Endodermal cell (in vitro differentiated cells): ENCODE results near the gene CEP20. TPM values are rescaled to one million over a fixed set of nuclear protein-coding genes. Genes with fewer than 3 reads are reported as not detected.
"Not testable (repeated sequence)": the region's sequence is repeated elsewhere in the genome, so short reads cannot be mapped to it uniquely, and the experiment has no call there.

ENCODE experiments used
- DNase-seq: peaks from one replicate; pipeline ENCODE4 v3.0.0-alpha.2; 2017
- H3K27ac ChIP-seq: 2 replicates; pipeline ENCODE4 v1.5.1; 2013; ENCODE audit warnings: mild to moderate bottlenecking, low read depth, low read length, moderate library complexity
- H3K27me3 ChIP-seq: 2 replicates; pipeline ENCODE4 v1.6.1; 2013; ENCODE audit warnings: mild to moderate bottlenecking, low read length, moderate library complexity; ENCODE audit not compliant: insufficient read depth, control insufficient read depth, poor library complexity, severe bottlenecking
- H3K36me3 ChIP-seq: 2 replicates; pipeline ENCODE4 v1.7.0; 2013; ENCODE audit warnings: mild to moderate bottlenecking, low read length, moderate library complexity; ENCODE audit not compliant: control insufficient read depth, insufficient read depth
- H3K4me1 ChIP-seq: one replicate; pipeline ENCODE4 v1.7.0; 2013; ENCODE audit warnings: low read length; ENCODE audit not compliant: control insufficient read depth, insufficient read depth
- H3K4me3 ChIP-seq: 2 replicates; pipeline ENCODE4 v1.5.1; 2013; ENCODE audit warnings: mild to moderate bottlenecking, low read length, moderate library complexity
- H3K9ac ChIP-seq: 2 replicates; pipeline ENCODE4 v1.6.1; 2013; ENCODE audit warnings: mild to moderate bottlenecking, low read length, moderate library complexity; ENCODE audit not compliant: poor library complexity, severe bottlenecking; ENCODE audit errors: extremely low read depth
- H3K9me3 ChIP-seq: 2 replicates; pipeline ENCODE4 v1.6.1; 2013; ENCODE audit warnings: mild to moderate bottlenecking, low read length, moderate library complexity; ENCODE audit not compliant: control insufficient read depth
- H3K27ac Mint-ChIP-seq: 2 replicates; pipeline ENCODE4 v1.8.0; 2020; ENCODE audit warnings: mixed read lengths
- H3K27me3 Mint-ChIP-seq: 2 replicates; pipeline ENCODE4 v1.8.0; 2021; ENCODE audit warnings: mild to moderate bottlenecking, mixed read lengths; ENCODE audit not compliant: insufficient read depth
- H3K36me3 Mint-ChIP-seq: 2 replicates; pipeline ENCODE4 v1.8.0; 2020; ENCODE audit warnings: low read depth, mixed read lengths
- H3K4me1 Mint-ChIP-seq: 2 replicates; pipeline ENCODE4 v1.8.0; 2020; ENCODE audit warnings: mixed read lengths
- H3K4me3 Mint-ChIP-seq: 2 replicates; pipeline ENCODE4 v1.8.0; 2020; ENCODE audit warnings: mild to moderate bottlenecking, moderate library complexity, mixed read lengths
- H3K9me3 Mint-ChIP-seq: 2 replicates; pipeline ENCODE4 v1.8.0; 2020; ENCODE audit warnings: mild to moderate bottlenecking, mixed read lengths
- CTCF ChIP-seq: fragments of 200-600 bp; sonication (generic); conservative IDR thresholded peaks from 2 replicates; pipeline ENCODE4 v1.5.0; 2021; ENCODE audit warnings: antibody characterized with exemption, mild to moderate bottlenecking
- WGBS, 2 experiments: methylation state at CpG; one replicate each; pipeline versions ENCODE4 v1.1.5 to v1.1.7; 2013; ENCODE audit warnings: missing lambda C conversion rate in 2 of 2, mixed read lengths in 1 of 2; ENCODE audit not compliant: insufficient coverage in 1 of 2, insufficient read length in 1 of 2; 5-methylcytosine and 5-hydroxymethylcytosine counted together
- long read RNA-seq, 4 experiments: library from polyadenylated mRNA in 2 of 4; library from RNA in 1 of 4; library from capped mRNA in 1 of 4; stranded (forward) in 3 of 4; unstranded in 1 of 4; transcript quantifications; one replicate each; pipeline ENCODE4 v2.0.0, GENCODE V29; 2020 to 2021; ENCODE audit warnings: inconsistent platforms in 1 of 4
- polyA plus RNA-seq, 2 experiments: library from polyadenylated mRNA; stranded (reverse); fragments of 50-300 nt; gene quantifications; one replicate each; pipeline ENCODE4 v1.2.3, GENCODE V29; 2013
- total RNA-seq, 2 donors: library from RNA; stranded (reverse); fragmentation: NEBNext Ultra II Directional in 1 of 2; extraction: Animal tissue kit (Norgen Biotek cat#: 25700) in 1 of 2; gene quantifications; 2 replicates in 1 of 2; 3 replicates in 1 of 2; pipeline ENCODE4 v1.2.1, GENCODE V29; 2021

CEP20 gene
- 10 to 100 TPM; 30.9 to 31.1 TPM for total RNA-seq
- polyA plus RNA-seq (2013, experiment 1 of 2) = 36.7 TPM
- 34.9 TPM for polyA plus RNA-seq (2013, experiment 2 of 2)
- long read RNA-seq, experiment 1, transcript FOPNL-201 (5 exons, 2,275 nt) = major isoform, 7 of 15 reads
- long read RNA-seq, experiment 1, partial matches to known transcripts = 0 of 15 reads
- long read RNA-seq, experiment 1, other reads (novel, unspliced or antisense) = 7 of 15 reads
- long read RNA-seq, experiment 2, transcript FOPNL-201 (5 exons, 2,275 nt) = major isoform, 65 of 79 reads
- long read RNA-seq, experiment 2, transcript FOPNL-208 (4 exons, 565 nt) = minor isoform, 6 of 79 reads
- long read RNA-seq, experiment 2, partial matches to known transcripts = 1 of 79 reads
- long read RNA-seq, experiment 2, other reads (novel, unspliced or antisense) = 3 of 79 reads
- long read RNA-seq, experiment 3, transcript FOPNL-201 (5 exons, 2,275 nt) = major isoform, 127 of 144 reads
- long read RNA-seq, experiment 3, partial matches to known transcripts = 3 of 144 reads
- long read RNA-seq, experiment 3, other reads (novel, unspliced or antisense) = 6 of 144 reads
- long read RNA-seq, experiment 4, transcript FOPNL-208 (4 exons, 565 nt) = minor isoform, 6 of 51 reads
- long read RNA-seq, experiment 4, transcript FOPNL-201 (5 exons, 2,275 nt) = major isoform, 23 of 51 reads
- long read RNA-seq, experiment 4, partial matches to known transcripts = 0 of 51 reads
- long read RNA-seq, experiment 4, other reads (novel, unspliced or antisense) = 21 of 51 reads

GRCh38 chr16:15888072-15888976 lies at the start of gene CEP20:
Gene CEP20, minus strand, starts transcription at chr16:15888603. Its CDS starts 18 bp downstream, at chr16:15888585.
- H3K9me3 Mint-ChIP-seq = no peaks in the 10 kb centered on the region
- H3K36me3 ChIP-seq = peaks cover 16% of the 10 kb centered on the region
- DNase-seq = peak; percentile 100

DNA sequence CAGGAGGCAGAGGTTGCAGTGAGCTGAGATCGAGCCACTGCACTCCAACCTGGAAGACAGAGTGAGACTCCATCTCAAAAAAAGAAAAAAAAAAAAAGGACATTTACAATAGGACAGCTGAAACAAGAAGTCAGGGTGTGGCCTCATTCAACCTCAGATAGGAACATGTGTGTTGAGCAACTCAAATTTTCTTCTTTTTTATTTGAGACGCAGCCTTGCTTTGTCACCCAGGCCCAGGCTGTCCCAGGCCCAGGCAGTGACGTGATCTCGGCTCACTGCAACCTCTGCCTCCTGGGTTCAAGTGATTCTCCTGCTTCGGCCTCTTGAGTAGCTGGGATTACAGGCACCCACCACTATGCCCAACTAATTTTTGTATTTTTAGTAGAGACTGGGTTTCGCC lies 48.4 kb upstream of the CEP20 start:
- WGBS, 2 experiments = 88 to 96% methylated on average over 5 to 6 of the region's 6 CpGs
- not testable (repeated sequence) for H3K36me3 Mint-ChIP-seq, H3K9me3 ChIP-seq, H3K27ac Mint-ChIP-seq, H3K36me3 ChIP-seq, H3K4me3 Mint-ChIP-seq, H3K4me1 Mint-ChIP-seq, DNase-seq, H3K9ac ChIP-seq, H3K27me3 ChIP-seq, H3K9me3 Mint-ChIP-seq, H3K4me1 ChIP-seq, H3K27ac ChIP-seq, H3K27me3 Mint-ChIP-seq, H3K4me3 ChIP-seq

More at GRCh38 chr16:15888072-15888976, at the start of gene CEP20:
- Mint-ChIP-seq H3K27me3 (peaks cover 1% of the 10 kb centered on the region), H3K27ac (peak within 1 kb of the TSS; percentile 98), H3K36me3 (peaks cover 11% of the 10 kb centered on the region), H3K4me1 (peaks cover 7% of the 10 kb centered on the region), H3K4me3 (peak within 1 kb of the TSS; percentile 99)
- Histone ChIP-seq H3K27me3 (no peaks in the 10 kb centered on the region), H3K9me3 (no peaks in the 10 kb centered on the region), H3K27ac (peak within 1 kb of the TSS; percentile 22), H3K9ac (peak within 1 kb of the TSS; percentile 90), H3K4me1 (peaks cover 2% of the 10 kb centered on the region), H3K4me3 (peak within 1 kb of the TSS; percentile 100)
- 0% methylated on average over 13 to 41 of the region's 41 CpGs for WGBS, 2 experiments
- TF ChIP-seq CTCF = peak; percentile 39

GRCh38 chr16:15934991-15935390 lies 46.6 kb upstream of the CEP20 start:
- H3K4me1 ChIP-seq = no peaks in the 10 kb centered on the region
- no peak overlapping the region for H3K4me3 Mint-ChIP-seq

More at GRCh38 chr16:15934991-15935390, 46.6 kb upstream of the CEP20 start:
- H3K27ac ChIP-seq = no peak overlapping the region
- no peak overlapping the region for H3K4me3 ChIP-seq
- Mint-ChIP-seq H3K4me1 (no peaks in the 10 kb centered on the region), H3K9me3 (no peaks in the 10 kb centered on the region), H3K36me3 (no peaks in the 10 kb centered on the region), H3K27ac (no peak overlapping the region), H3K27me3 (no peaks in the 10 kb centered on the region)
- no peaks in the 10 kb centered on the region for H3K27me3 ChIP-seq
- no peak for TF ChIP-seq CTCF
- no peaks in the 10 kb centered on the region for H3K9me3 ChIP-seq
- no peak overlapping the region for H3K9ac ChIP-seq
- no peaks in the 10 kb centered on the region for H3K36me3 ChIP-seq
- DNase-seq = no peak
